T-helper 17 cell (primary cell): ENCODE measurements around the gene RASAL3. TPM values are rescaled to one million over a fixed set of nuclear protein-coding genes. Genes with fewer than 3 reads are reported as not detected.
A peak's percentile ranks its signal among the peaks of the same experiment; 100 is the strongest.

ENCODE experiments used
- ATAC-seq: fragments of 150-1000 bp; cut with Tn5 transposase; 2 replicates; pipeline ENCODE4 v1.10.0; 2021; ENCODE audit warnings: mild to moderate bottlenecking, moderate library complexity
- DNase-seq, 3 donors: peaks; one replicate each; pipeline versions ENCODE4 v3.0.0 to v3.0.0-alpha.2; 2020 to 2021
- H3K9me3 ChIP-seq: one replicate; pipeline ENCODE4 v1.7.0; 2013; ENCODE audit warnings: low read length, mild to moderate bottlenecking; ENCODE audit not compliant: control insufficient read depth, poor library complexity, severe bottlenecking
- H3K27ac Mint-ChIP-seq: one replicate; pipeline ENCODE4 v1.8.0; 2022; ENCODE audit warnings: mild to moderate bottlenecking, moderate library complexity, mixed read lengths
- H3K27me3 Mint-ChIP-seq: one replicate; pipeline ENCODE4 v1.8.0; 2022; ENCODE audit warnings: mixed read lengths
- H3K36me3 Mint-ChIP-seq: one replicate; pipeline ENCODE4 v1.8.0; 2022; ENCODE audit warnings: low read depth, mixed read lengths
- H3K4me1 Mint-ChIP-seq: one replicate; pipeline ENCODE4 v1.8.0; 2022; ENCODE audit warnings: mild to moderate bottlenecking, mixed read lengths
- H3K4me3 Mint-ChIP-seq: one replicate; pipeline ENCODE4 v1.8.0; 2022; ENCODE audit warnings: mild to moderate bottlenecking, moderate library complexity, mixed read lengths
- total RNA-seq, 4 donors: library from RNA in 2 of 4; stranded (reverse) in 2 of 4; gene quantifications; one replicate each; pipeline ENCODE4 v1.2.3 and lab custom pipeline; 2022 to 2026

RASAL3 gene
- total RNA-seq, 2 donors from 2014 or later = 103 to 121 TPM

GRCh38 chr19:15439821-15440641 is 24.3 kb downstream of the RASAL3 start:
- Mint-ChIP-seq H3K27ac (no peak overlapping the region), H3K4me3 (no peak overlapping the region), H3K36me3 (no peaks in the 10 kb centered on the region), H3K27me3 (no peaks in the 10 kb centered on the region), H3K4me1 (no peaks in the 10 kb centered on the region)
- no peak for ATAC-seq
- DNase-seq = no peak
- H3K9me3 ChIP-seq = no peaks in the 10 kb centered on the region

- no peak overlapping the region for H3K27ac Mint-ChIP-seq
- H3K27me3 Mint-ChIP-seq = no peaks in the 10 kb centered on the region
- no peaks in the 10 kb centered on the region for H3K9me3 ChIP-seq
- DNase-seq (no peak), ATAC-seq (no peak)
- H3K4me1 Mint-ChIP-seq = no peaks in the 10 kb centered on the region
- no peaks in the 10 kb centered on the region for H3K36me3 Mint-ChIP-seq
- H3K4me3 Mint-ChIP-seq = no peak overlapping the region
Measured at GRCh38 chr19:15439078-15439799, 25.1 kb downstream of the RASAL3 start.

GRCh38 chr19:15438577-15438976 is 25.8 kb downstream of the RASAL3 start:
- Mint-ChIP-seq H3K27me3 (no peaks in the 10 kb centered on the region), H3K4me3 (no peak overlapping the region), H3K27ac (no peak overlapping the region), H3K36me3 (no peaks in the 10 kb centered on the region), H3K4me1 (peaks cover under 1% of the 10 kb centered on the region)
- H3K9me3 ChIP-seq = no peaks in the 10 kb centered on the region
- ATAC-seq = no peak
- DNase-seq = no peak

- no peak for ATAC-seq
- no peaks in the 10 kb centered on the region for H3K9me3 ChIP-seq
- peaks cover 5% of the 10 kb centered on the region for H3K4me1 Mint-ChIP-seq
- H3K4me3 Mint-ChIP-seq = no peak overlapping the region
- no peaks in the 10 kb centered on the region for H3K27me3 Mint-ChIP-seq
- H3K36me3 Mint-ChIP-seq = no peaks in the 10 kb centered on the region
- no peak for DNase-seq
- no peak overlapping the region for H3K27ac Mint-ChIP-seq
Measured at GRCh38 chr19:15438124-15438496, 26.2 kb downstream of the RASAL3 start.

GRCh38 chr19:15437355-15438123 is 26.8 kb downstream of the RASAL3 start:
- Mint-ChIP-seq H3K4me1 (peaks cover 8% of the 10 kb centered on the region), H3K27me3 (no peaks in the 10 kb centered on the region), H3K4me3 (no peak overlapping the region), H3K36me3 (no peaks in the 10 kb centered on the region), H3K27ac (no peak overlapping the region)
- ATAC-seq (no peak), DNase-seq (no peak)
- H3K9me3 ChIP-seq = no peaks in the 10 kb centered on the region

GRCh38 chr19:15436826-15437110 is 27.6 kb downstream of the RASAL3 start:
- Mint-ChIP-seq H3K4me1 (peaks cover 10% of the 10 kb centered on the region), H3K36me3 (no peaks in the 10 kb centered on the region)

GRCh38 chr19:15436012-15436825 is 28.1 kb downstream of the RASAL3 start:
- Mint-ChIP-seq H3K27ac (no peak overlapping the region), H3K27me3 (no peaks in the 10 kb centered on the region), H3K4me3 (no peak overlapping the region), H3K4me1 (peaks cover 15% of the 10 kb centered on the region), H3K36me3 (no peaks in the 10 kb centered on the region)
- no peak for ATAC-seq
- DNase-seq = no peak
- no peaks in the 10 kb centered on the region for H3K9me3 ChIP-seq

More at GRCh38 chr19:15436826-15437110, 27.6 kb downstream of the RASAL3 start:
- no peaks in the 10 kb centered on the region for H3K27me3 Mint-ChIP-seq
- ATAC-seq = no peak
- no peak overlapping the region for H3K27ac Mint-ChIP-seq
- no peak for DNase-seq
- no peak overlapping the region for H3K4me3 Mint-ChIP-seq
- H3K9me3 ChIP-seq = no peaks in the 10 kb centered on the region

GRCh38 chr19:15433519-15434069 is 30.8 kb downstream of the RASAL3 start:
- H3K9me3 ChIP-seq = no peaks in the 10 kb centered on the region
- Mint-ChIP-seq H3K27me3 (no peaks in the 10 kb centered on the region), H3K36me3 (no peaks in the 10 kb centered on the region), H3K27ac (peak overlapping the region; percentile 84), H3K4me1 (peaks cover 21% of the 10 kb centered on the region), H3K4me3 (peak overlapping the region; percentile 96)
- ATAC-seq (no peak), DNase-seq (no peak)

GRCh38 chr19:15432629-15433518 is 31.5 kb downstream of the RASAL3 start:
- ATAC-seq = peak; percentile 95
- H3K27ac Mint-ChIP-seq = peak overlapping the region; percentile 84

GRCh38 chr19:15432018-15432494 is 32.3 kb downstream of the RASAL3 start:
- ATAC-seq (peak; percentile 16), DNase-seq (no peak)
- peak overlapping the region; percentile 97 for H3K4me3 Mint-ChIP-seq
- H3K9me3 ChIP-seq = no peaks in the 10 kb centered on the region
- H3K4me1 Mint-ChIP-seq = peaks cover 21% of the 10 kb centered on the region
- H3K27me3 Mint-ChIP-seq = no peaks in the 10 kb centered on the region
- H3K36me3 Mint-ChIP-seq = no peaks in the 10 kb centered on the region
- H3K27ac Mint-ChIP-seq = peak overlapping the region; percentile 91

More at GRCh38 chr19:15432629-15433518, 31.5 kb downstream of the RASAL3 start:
- Mint-ChIP-seq H3K36me3 (no peaks in the 10 kb centered on the region), H3K4me3 (peak overlapping the region; percentile 96), H3K27me3 (no peaks in the 10 kb centered on the region), H3K4me1 (peaks cover 21% of the 10 kb centered on the region)
- peak; percentile 87 to 93 (median 92) for DNase-seq
- no peaks in the 10 kb centered on the region for H3K9me3 ChIP-seq

GRCh38 chr19:15431396-15432017 is 32.8 kb downstream of the RASAL3 start:
- DNase-seq (no peak), ATAC-seq (no peak)
- H3K27ac Mint-ChIP-seq = peak overlapping the region; percentile 91
- H3K4me3 Mint-ChIP-seq = peak overlapping the region; percentile 97
- peaks cover 22% of the 10 kb centered on the region for H3K4me1 Mint-ChIP-seq
- no peaks in the 10 kb centered on the region for H3K9me3 ChIP-seq
- no peaks in the 10 kb centered on the region for H3K27me3 Mint-ChIP-seq
- H3K36me3 Mint-ChIP-seq = peaks cover under 1% of the 10 kb centered on the region
